BE2C (cell line): ENCODE data around the gene VSIG10L. TPM values are rescaled to one million over a fixed set of nuclear protein-coding genes. Genes with fewer than 3 reads are reported as not detected.

Experiments
- DNase-seq: peaks from one replicate; pipeline ENCODE4 v3.0.0-alpha.2; 2020
- H3K27me3 ChIP-seq: fragments of 250-450 bp; sonication (Bioruptor Pico); 2 replicates; pipeline ENCODE4 v1.5.1; 2020; ENCODE audit warnings: mild to moderate bottlenecking
- H3K36me3 ChIP-seq: fragments of 250-450 bp; sonication (Bioruptor Pico); 2 replicates; pipeline ENCODE4 v1.5.1; 2020; ENCODE audit warnings: mild to moderate bottlenecking
- H3K4me1 ChIP-seq: fragments of 250-450 bp; sonication (Bioruptor Pico); 2 replicates; pipeline ENCODE4 v1.5.1; 2020
- H3K4me3 ChIP-seq: 2 replicates; pipeline ENCODE4 v1.5.1; 2011; ENCODE audit warnings: low read depth, low read length
- H3K9me3 ChIP-seq: fragments of 250-450 bp; sonication (Bioruptor Pico); 2 replicates; pipeline ENCODE4 v1.5.1; 2020
- polyA plus RNA-seq: library from polyadenylated mRNA; unstranded; fragments of >200 nt; gene quantifications from one replicate; pipeline ENCODE4 v1.2.1, GENCODE V29; 2012; ENCODE audit warnings: low read depth, missing spikeins; ENCODE audit not compliant: insufficient read length, insufficient read depth
- TF ChIP-seq, protein P1 (sequence below): IDR thresholded peaks from 2 replicates; pipeline ENCODE4 v1.5.1; 2012; ENCODE audit warnings: mild to moderate bottlenecking, low read depth, low read length

The VSIG10L gene
- polyA plus RNA-seq: 0.45 TPM

DNA sequence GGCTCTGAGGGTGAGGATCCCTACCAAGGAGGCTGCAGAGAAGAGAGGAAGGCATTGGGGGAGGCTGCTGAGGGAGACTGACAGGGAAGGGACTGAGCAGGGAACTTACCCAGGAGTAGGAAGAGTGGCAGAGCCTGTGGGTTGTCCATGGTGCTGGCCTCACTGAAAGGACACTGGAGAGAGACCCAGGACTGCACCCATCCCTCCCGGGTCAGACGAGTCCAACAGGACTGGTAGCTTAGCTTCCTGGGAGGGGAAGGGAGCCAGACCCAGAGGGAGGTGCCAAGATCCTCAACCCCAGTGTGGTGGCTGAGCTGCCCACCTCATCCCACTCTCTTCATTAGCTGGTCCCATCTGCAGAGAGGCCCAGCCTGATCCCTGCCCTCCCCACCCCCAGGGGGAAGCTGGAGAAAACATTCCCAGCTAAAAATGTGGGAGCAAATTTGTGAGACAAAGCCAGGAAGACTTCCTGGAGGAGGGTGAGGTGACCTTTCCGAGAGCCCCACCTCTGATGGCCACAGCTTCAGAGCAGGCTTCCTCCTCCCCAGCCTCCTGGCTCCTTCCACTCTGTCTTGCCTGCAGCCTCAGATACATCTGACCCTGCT lies at the start of gene VSIG10L:
VSIG10L (minus strand) TSS at position 164 of the 605 bp plus-strand sequence; CDS start at position 149, 15 bp downstream.
- Histone ChIP-seq H3K4me3 (no peak within 1 kb of the TSS), H3K4me1 (no peaks in the 10 kb centered on the region; the same call in 1 of the 2 replicates), H3K36me3 (peaks cover 5% of the 10 kb centered on the region; the same call in 1 of the 2 replicates), H3K9me3 (no peaks in the 10 kb centered on the region), H3K27me3 (peaks cover 10% of the 10 kb centered on the region)
- DNase-seq: no peak
- TF ChIP-seq, protein P1, sequence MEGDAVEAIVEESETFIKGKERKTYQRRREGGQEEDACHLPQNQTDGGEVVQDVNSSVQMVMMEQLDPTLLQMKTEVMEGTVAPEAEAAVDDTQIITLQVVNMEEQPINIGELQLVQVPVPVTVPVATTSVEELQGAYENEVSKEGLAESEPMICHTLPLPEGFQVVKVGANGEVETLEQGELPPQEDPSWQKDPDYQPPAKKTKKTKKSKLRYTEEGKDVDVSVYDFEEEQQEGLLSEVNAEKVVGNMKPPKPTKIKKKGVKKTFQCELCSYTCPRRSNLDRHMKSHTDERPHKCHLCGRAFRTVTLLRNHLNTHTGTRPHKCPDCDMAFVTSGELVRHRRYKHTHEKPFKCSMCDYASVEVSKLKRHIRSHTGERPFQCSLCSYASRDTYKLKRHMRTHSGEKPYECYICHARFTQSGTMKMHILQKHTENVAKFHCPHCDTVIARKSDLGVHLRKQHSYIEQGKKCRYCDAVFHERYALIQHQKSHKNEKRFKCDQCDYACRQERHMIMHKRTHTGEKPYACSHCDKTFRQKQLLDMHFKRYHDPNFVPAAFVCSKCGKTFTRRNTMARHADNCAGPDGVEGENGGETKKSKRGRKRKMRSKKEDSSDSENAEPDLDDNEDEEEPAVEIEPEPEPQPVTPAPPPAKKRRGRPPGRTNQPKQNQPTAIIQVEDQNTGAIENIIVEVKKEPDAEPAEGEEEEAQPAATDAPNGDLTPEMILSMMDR: no peak

DNA sequence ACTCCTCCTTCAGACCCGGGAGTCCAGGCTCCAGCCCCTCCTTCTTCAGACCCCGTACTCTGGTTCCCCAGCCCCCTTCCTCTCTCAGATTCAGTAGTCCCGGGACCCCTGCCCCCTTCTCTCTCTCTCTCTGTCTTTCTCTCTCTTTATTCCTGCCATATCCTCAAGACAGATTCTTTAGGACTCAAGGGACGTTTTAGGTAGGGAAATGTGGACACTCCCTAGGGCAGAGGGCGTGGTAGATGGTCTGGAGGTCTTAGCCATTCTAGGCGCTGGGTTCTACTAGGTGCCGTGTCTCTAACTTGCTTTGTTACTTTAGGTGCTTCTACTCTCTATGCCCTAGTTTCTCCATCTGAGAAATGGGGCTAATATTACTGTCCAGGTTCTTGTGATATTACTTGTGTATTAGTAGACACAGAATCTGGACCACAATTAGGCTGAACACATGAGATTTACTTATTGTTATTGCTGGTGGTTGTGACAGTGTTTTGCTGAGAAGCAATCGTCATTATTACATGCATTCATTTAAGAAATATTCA lies 49.2 kb upstream of the VSIG10L start:
- Histone ChIP-seq H3K4me1 (no peaks in the 10 kb centered on the region), H3K9me3 (no peaks in the 10 kb centered on the region), H3K4me3 (no peak overlapping the region), H3K36me3 (no peaks in the 10 kb centered on the region), H3K27me3 (no peaks in the 10 kb centered on the region)
- DNase-seq: no peak
- TF ChIP-seq, protein P1: no peak

DNA sequence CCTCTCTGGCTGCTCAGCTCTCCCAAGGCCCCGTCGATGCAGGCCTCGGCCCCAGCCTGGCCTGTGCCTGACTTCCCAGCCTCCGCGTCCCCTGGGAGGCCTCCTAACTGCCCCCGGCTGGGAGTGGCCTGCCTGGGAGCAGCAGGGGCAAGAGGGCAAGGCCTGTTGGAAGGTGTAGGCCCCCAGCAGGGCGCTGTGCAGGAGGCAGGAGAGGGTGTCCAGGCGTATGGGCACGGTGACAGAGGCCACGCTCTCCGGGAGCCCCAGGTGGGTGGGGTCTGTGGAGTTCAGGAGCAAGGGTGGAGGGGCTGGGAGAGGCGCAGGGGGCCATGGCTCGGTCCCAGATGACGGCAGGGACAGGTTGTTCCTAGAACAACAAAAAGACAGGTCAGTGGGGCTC lies 47.2 kb upstream of the VSIG10L start:
- H3K27me3 ChIP-seq: no peaks in the 10 kb centered on the region
- DNase-seq: no peak
- H3K4me3 ChIP-seq: no peak overlapping the region
- no peaks in the 10 kb centered on the region for H3K9me3 ChIP-seq
- TF ChIP-seq, protein P1: no peak
- no peaks in the 10 kb centered on the region for H3K4me1 ChIP-seq
- no peaks in the 10 kb centered on the region for H3K36me3 ChIP-seq

DNA sequence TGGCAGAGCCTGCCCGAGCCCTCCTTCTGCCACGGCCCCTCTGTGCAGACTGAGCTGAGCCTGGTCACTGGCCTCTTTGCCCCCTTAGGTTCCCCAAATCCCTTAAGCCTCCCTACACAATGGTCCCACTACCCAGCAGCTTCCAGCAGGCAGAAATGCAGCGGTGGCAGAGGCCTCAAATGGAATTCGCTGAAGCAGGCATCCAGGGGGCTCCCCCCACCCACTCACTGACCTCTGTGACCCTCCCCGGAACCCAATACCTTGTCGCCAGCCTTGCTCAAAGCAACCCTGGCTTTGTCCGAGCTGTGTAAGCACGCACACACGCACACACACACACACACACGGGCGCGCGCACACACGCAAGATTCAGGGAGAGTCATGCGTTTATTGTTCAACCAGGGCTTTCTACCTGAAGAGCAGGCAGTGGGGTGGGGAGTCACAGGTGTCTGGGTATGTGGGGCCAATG lies 46.0 kb upstream of the VSIG10L start, which contains the start of gene LIM2:
LIM2 (minus strand) TSS at position 51 of the 466 bp plus-strand sequence. CDS start 531 bp downstream, outside the sequence.
- Histone ChIP-seq H3K9me3 (no peaks in the 10 kb centered on the region), H3K27me3 (no peaks in the 10 kb centered on the region), H3K4me3 (no peak within 1 kb of the TSS), H3K36me3 (no peaks in the 10 kb centered on the region), H3K4me1 (no peaks in the 10 kb centered on the region)
- TF ChIP-seq, protein P1: no peak
- no peak for DNase-seq

DNA sequence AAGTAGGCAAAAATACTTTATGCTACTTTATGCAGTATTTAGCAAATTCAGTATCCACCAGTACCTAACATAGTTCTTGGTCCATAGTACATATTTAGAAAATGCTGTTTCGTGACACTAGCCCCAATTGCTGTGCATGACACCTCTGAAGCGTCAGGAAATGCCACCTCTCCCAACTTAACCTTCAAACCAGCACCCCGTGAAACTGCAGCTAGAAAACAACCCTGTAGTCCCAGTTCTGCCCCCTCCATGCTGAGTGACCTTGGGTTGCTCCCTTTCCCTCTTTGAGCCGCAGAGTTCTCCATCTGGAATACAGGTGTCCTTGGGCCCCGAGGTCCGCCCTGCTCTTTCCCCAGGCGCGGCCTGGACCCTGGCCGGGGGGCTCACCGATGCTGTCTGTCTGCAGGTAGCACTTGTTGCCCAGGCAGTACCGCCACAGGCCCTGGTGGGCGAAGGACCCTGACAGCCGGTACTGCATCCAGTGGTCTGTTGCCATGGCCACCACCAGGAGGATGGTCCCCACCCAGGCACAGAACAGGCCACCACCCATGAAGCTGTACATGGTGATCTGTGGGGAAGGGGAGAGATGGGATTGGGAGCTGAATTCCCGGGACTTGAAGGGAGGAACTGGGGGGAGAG lies 45.1 kb upstream of the VSIG10L start:
- no peak overlapping the region for H3K4me3 ChIP-seq
- no peaks in the 10 kb centered on the region for H3K4me1 ChIP-seq
- DNase-seq: no peak
- no peaks in the 10 kb centered on the region for H3K36me3 ChIP-seq
- no peaks in the 10 kb centered on the region for H3K9me3 ChIP-seq
- TF ChIP-seq, protein P1: no peak
- H3K27me3 ChIP-seq: no peaks in the 10 kb centered on the region
